B cell (primary cell): ENCODE measurements around the gene FARP2.

Experiments used
- CTCF ChIP-seq: fragments of 200-600 bp; IDR thresholded peaks from one replicate; pipeline ENCODE4 v1.8.0; 2022; ENCODE audit warnings: antibody characterized with exemption, mild to moderate bottlenecking
- EZH2 ChIP-seq: IDR thresholded peaks from 2 replicates; pipeline ENCODE4 v1.6.1; 2012; ENCODE audit warnings: borderline replicate concordance, low read depth, mild to moderate bottlenecking, moderate library complexity, low read length; ENCODE audit not compliant: insufficient read depth, poor library complexity, severe bottlenecking

- TF ChIP-seq CTCF (no peak), EZH2 (no peak)
These were observed 1.1 kb upstream of the FARP2 start for GRCh38 chr2:241354668-241355658.
